ENCODE results near the gene DNAJC9. TPM values are rescaled to one million over a fixed set of nuclear protein-coding genes. Genes with fewer than 3 reads are reported as not detected.

Gene DNAJC9
- total and polyA plus RNA-seq, 2 of the 4 experiments (the other 2 are of a cell fraction): 20.0 to 28.7 TPM

GRCh38 chr10:73281097-73281496 lies 34.0 kb upstream of the DNAJC9 start:
- TF ChIP-seq CEBPB (IDR thresholded peaks at IDR 0.05; ENCODE audit: low read depth, low read length) (no peak), ELK1 (IDR thresholded peaks at IDR 0.05; ENCODE audit: borderline replicate concordance, low read depth, low read length) (no peak), FOS (IDR thresholded peaks at IDR 0.05; ENCODE audit: low read depth, low read length) (no peak), RCOR1 (IDR thresholded peaks at IDR 0.05; ENCODE audit: insufficient replicate concordance, low read length) (no peak), SMC3 (IDR thresholded peaks at IDR 0.05; ENCODE audit: low read depth, low read length) (no peak), CHD1 (IDR thresholded peaks at IDR 0.05; ENCODE audit: low read depth, low read length) (no peak), NFE2L2 (IDR thresholded peaks at IDR 0.05; ENCODE audit: low read depth, low read length) (no peak), POLR2A (IDR thresholded peaks at IDR 0.05; ENCODE audit: low read depth, low read length) (no peak), RFX5 (IDR thresholded peaks at IDR 0.05; ENCODE audit: low read depth, low read length) (no peak), RAD21 (IDR thresholded peaks at IDR 0.05; ENCODE audit: low read length) (no peak), MAFK (IDR thresholded peaks at IDR 0.05; ENCODE audit: low read depth, low read length) (no peak)
- TF ChIP-seq, protein P1, sequence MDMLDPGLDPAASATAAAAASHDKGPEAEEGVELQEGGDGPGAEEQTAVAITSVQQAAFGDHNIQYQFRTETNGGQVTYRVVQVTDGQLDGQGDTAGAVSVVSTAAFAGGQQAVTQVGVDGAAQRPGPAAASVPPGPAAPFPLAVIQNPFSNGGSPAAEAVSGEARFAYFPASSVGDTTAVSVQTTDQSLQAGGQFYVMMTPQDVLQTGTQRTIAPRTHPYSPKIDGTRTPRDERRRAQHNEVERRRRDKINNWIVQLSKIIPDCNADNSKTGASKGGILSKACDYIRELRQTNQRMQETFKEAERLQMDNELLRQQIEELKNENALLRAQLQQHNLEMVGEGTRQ (IDR thresholded peaks at IDR 0.05; ENCODE audit: low read depth, low read length): no peak
- Histone ChIP-seq H3K9me3 (ENCODE audit: control insufficient read depth, insufficient read depth, low read length) (no peaks in the 10 kb centered on the region), H3K36me3 (ENCODE audit: control insufficient read depth, insufficient read depth, low read length) (no peaks in the 10 kb centered on the region), H2BK15ac (ENCODE audit: low read depth, low read length) (no peak overlapping the region), H4K5ac (ENCODE audit: low read depth, low read length) (no peak overlapping the region), H3K23ac (ENCODE audit: low read depth, low read length) (no peak overlapping the region), H3K18ac (ENCODE audit: low read depth, low read length) (no peak overlapping the region), H2BK5ac (ENCODE audit: low read depth, low read length, poor library complexity, severe bottlenecking) (no peak overlapping the region), H2BK120ac (ENCODE audit: low read depth, low read length) (no peak overlapping the region), H3K4me1 (ENCODE audit: control insufficient read depth, insufficient read depth, low read length) (peaks cover 3% of the 10 kb centered on the region; the same call in 1 of the 2 replicates), H2AFZ (replicated peaks; ENCODE audit: low read length, poor library complexity) (no peak overlapping the region), H3K4ac (ENCODE audit: low read depth, low read length) (no peak overlapping the region), H4K91ac (ENCODE audit: insufficient read depth, low read depth, low read length) (no peak overlapping the region), H3K14ac (replicated peaks; ENCODE audit: low read depth, low read length) (no peak overlapping the region), H3K4me2 (ENCODE audit: low read depth, low read length) (no peak overlapping the region), H3K56ac (ENCODE audit: extremely low read depth, insufficient read depth, low read length) (no peak overlapping the region), H3K9me1 (ENCODE audit: insufficient read depth, low read length) (no peaks in the 10 kb centered on the region), H3K9ac (ENCODE audit: low read depth, low read length) (no peak overlapping the region), H3K79me1 (ENCODE audit: low read depth in 1 of 2, low read length in 2 of 2) (no peaks in the 10 kb centered on the region), H4K20me1 (ENCODE audit: insufficient read depth, low read length) (no peaks in the 10 kb centered on the region), H2AK9ac (replicated peaks; ENCODE audit: low read depth, low read length, poor library complexity) (no peak overlapping the region), H4K8ac (ENCODE audit: low read depth in 2 of 2, low read length in 2 of 2) (no peak overlapping the region), H2BK20ac (ENCODE audit: low read depth, low read length) (no peak overlapping the region), H2AK5ac (ENCODE audit: low read depth, low read length) (no peak overlapping the region), H3K27ac (ENCODE audit: insufficient read depth, low read length) (no peak overlapping the region), H3K4me3 (ENCODE audit: insufficient read depth, low read depth, low read length) (no peak overlapping the region), H3K27me3 (ENCODE audit: control insufficient read depth, insufficient read depth, low read length) (peaks cover 4% of the 10 kb centered on the region)
- dilution Hi-C loops (cut with HindIII; ENCODE audit: low sequenced_read_pairs, unreplicated experiment): no loop called here
- POLR2A ChIA-PET (ENCODE audit: unreplicated experiment): no interaction called here
- CTCF ChIA-PET: interaction anchor here (1.5 kb wide), 1 partner anchor 15 kb away, joined by 3 read pairs; no protein-coding TSS in a partner anchor
- DNase-seq: no peak
- in situ Hi-C loops (cut with MboI; ENCODE audit: low sequenced_read_pairs): no loop called here
- no TSS peak for BruUV-seq (replicated peaks)
- ATAC-seq (ENCODE audit: low read depth): no peak
- intact Hi-C loops (cut with micrococcal nuclease): no loop called here
- WGBS, 2 experiments (ENCODE audit: extremely low coverage in 2 of 2, insufficient read length in 1 of 2): no CpG with 5 or more reads among the region's 3 CpGs
